ENCODE measurements around the gene TPGS1.

GRCh38 chr19:467554-467953 is 39.7 kb upstream of the TPGS1 start:
- TF ChIP-seq CTCF (IDR thresholded peaks at IDR 0.05) (no peak), ZFX (IDR thresholded peaks at IDR 0.05; ENCODE audit: borderline replicate concordance) (no peak)

Data from 22Rv1 (cell line).